Liver (tissue), 3 donors: Measurements from ENCODE around the gene TEX36.

Experiments
- ATF3 ChIP-seq: IDR thresholded peaks from 2 replicates; pipeline ENCODE4 v1.6.1; 2016; ENCODE audit warnings: antibody characterized with exemption
- CTCF ChIP-seq: fragments of 150-350 bp; IDR thresholded peaks from 2 replicates; pipeline ENCODE4 v1.5.1; 2017; ENCODE audit warnings: improper control_type of control experiment, low read depth, low read length; ENCODE audit not compliant: missing input control
- EGR1 ChIP-seq, 2 donors: IDR thresholded peaks; 2 replicates each; pipeline ENCODE4 v1.6.1; 2016 to 2018; ENCODE audit warnings: antibody characterized with exemption in 2 of 2, low read depth in 2 of 2
- FOXA1 ChIP-seq: IDR thresholded peaks from 2 replicates; pipeline ENCODE4 v1.6.1; 2016; ENCODE audit warnings: antibody characterized with exemption
- GABPA ChIP-seq, 2 donors: IDR thresholded peaks in 1 of 2; conservative IDR thresholded peaks in 1 of 2; 2 replicates each; pipeline ENCODE4 v1.6.1; 2016; ENCODE audit warnings: antibody characterized with exemption in 2 of 2, mild to moderate bottlenecking in 1 of 2, moderate library complexity in 1 of 2
- HNF4G ChIP-seq: IDR thresholded peaks from 2 replicates; pipeline ENCODE4 v1.6.1; 2016; ENCODE audit warnings: antibody characterized with exemption
- JUND ChIP-seq, 2 donors: IDR thresholded peaks; 2 replicates each; pipeline ENCODE4 v1.6.1; 2016; ENCODE audit warnings: antibody characterized with exemption in 2 of 2
- MAX ChIP-seq: IDR thresholded peaks from 2 replicates; pipeline ENCODE4 v1.6.1; 2016; ENCODE audit warnings: antibody characterized with exemption
- NR2F2 ChIP-seq: IDR thresholded peaks from 2 replicates; pipeline ENCODE4 v1.6.1; 2016; ENCODE audit warnings: antibody characterized with exemption
- RAD21 ChIP-seq, 2 donors: IDR thresholded peaks; 2 replicates each; pipeline ENCODE4 v1.6.1; 2016; ENCODE audit warnings: antibody characterized with exemption in 2 of 2, mild to moderate bottlenecking in 2 of 2
- REST ChIP-seq: IDR thresholded peaks from 2 replicates; pipeline ENCODE4 v1.6.1; 2016; ENCODE audit warnings: antibody characterized with exemption, mild to moderate bottlenecking
- TAF1 ChIP-seq: conservative IDR thresholded peaks from 2 replicates; pipeline ENCODE4 v1.6.1; 2016; ENCODE audit warnings: antibody characterized with exemption, mild to moderate bottlenecking
- YY1 ChIP-seq: IDR thresholded peaks from 2 replicates; pipeline ENCODE4 v1.6.1; 2016; ENCODE audit warnings: antibody characterized with exemption, mild to moderate bottlenecking
- ZBTB33 ChIP-seq: IDR thresholded peaks from 2 replicates; pipeline ENCODE4 v1.6.1; 2016; ENCODE audit warnings: antibody characterized with exemption
- donor health status: healthy.
- donor health status: healthy.

- TF ChIP-seq CTCF = no peak
- TF ChIP-seq NR2F2 = no peak
- TF ChIP-seq YY1 = no peak
- no peak for TF ChIP-seq ZBTB33
- TF ChIP-seq MAX = no peak
- no peak for TF ChIP-seq JUND (IDR thresholded peaks at IDR 0.05)
- TF ChIP-seq EGR1 (IDR thresholded peaks at IDR 0.05; ENCODE audit: low read depth in 2 of 2) = no peak
- no peak for TF ChIP-seq TAF1
- TF ChIP-seq RAD21 (IDR thresholded peaks at IDR 0.05) = no peak
- no peak for TF ChIP-seq HNF4G
- TF ChIP-seq REST = no peak
- TF ChIP-seq GABPA (IDR thresholded peaks at IDR 0.05 in 1 of 2, conservative IDR thresholded peaks at IDR 0.05 in 1 of 2) = no peak
- no peak for TF ChIP-seq ATF3
- TF ChIP-seq FOXA1 = no peak
Measured at GRCh38 chr10:125625586-125625985, 57.4 kb downstream of the TEX36 start.
